Adrenal gland (tissue), 5 donors: Measurements from ENCODE around the gene FAM83B.

ENCODE experiments used
- POLR2A ChIP-seq, 2 donors: fragments of 450-650 bp; IDR thresholded peaks; one replicate each; pipeline ENCODE4 v1.6.1; 2017; ENCODE audit warnings: antibody characterized with exemption in 2 of 2, mild to moderate bottlenecking in 2 of 2, moderate library complexity in 1 of 2
- TF ChIP-seq, protein P1 (sequence below), 6 experiments: fragments of 450-650 bp in 4 of 6; fragments of 200-600 bp in 2 of 6; sonication (generic) in 1 of 6; IDR thresholded peaks; 1 replicate in 5 of 6; 2 replicates in 1 of 6; pipeline versions ENCODE4 v1.5.1 to v1.8.0; 2016 to 2021; ENCODE audit warnings: antibody characterized with exemption in 6 of 6, mild to moderate bottlenecking in 2 of 6, moderate library complexity in 1 of 6
- donor health status: DM: no; HTN: no; CAD: no.

DNA sequence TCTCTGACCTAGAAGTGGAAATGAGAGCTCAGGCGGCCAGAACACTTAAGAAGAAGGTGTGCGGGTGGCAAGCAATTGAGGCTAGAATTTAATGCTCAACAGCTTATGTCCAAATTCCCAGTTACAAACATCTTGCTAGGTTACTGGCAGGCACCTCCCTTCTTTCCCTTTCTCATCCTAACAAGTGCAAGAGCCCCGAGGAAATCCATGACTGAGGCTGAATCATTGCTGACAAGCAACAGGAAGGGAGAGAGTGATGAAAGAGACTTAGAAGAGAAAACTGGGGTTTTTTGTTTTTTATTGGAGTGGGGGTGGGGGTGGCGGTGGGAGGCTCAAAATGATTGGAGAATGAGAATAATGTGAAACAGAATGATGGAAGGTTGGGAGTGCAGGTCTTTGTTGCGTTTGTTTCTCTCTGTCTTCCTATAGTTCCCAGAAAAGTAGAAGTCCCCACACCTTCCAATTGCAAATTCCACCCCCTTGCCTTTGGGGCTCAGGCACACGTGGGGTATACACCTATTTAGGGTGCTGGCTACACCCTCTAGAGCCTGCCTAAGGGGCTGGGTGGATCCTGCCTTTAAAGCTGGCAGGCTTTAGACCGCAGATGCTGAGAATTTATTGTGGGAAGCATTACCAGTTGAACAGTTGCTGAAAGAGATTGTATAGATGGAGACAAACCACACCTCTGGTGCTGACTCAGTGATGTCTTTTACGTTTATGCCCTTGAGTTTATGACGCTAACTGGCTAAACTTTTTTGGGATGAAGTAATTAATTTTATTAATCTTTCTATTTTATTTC lies 1.4 kb downstream of the FAM83B start:
- TF ChIP-seq, protein P1, sequence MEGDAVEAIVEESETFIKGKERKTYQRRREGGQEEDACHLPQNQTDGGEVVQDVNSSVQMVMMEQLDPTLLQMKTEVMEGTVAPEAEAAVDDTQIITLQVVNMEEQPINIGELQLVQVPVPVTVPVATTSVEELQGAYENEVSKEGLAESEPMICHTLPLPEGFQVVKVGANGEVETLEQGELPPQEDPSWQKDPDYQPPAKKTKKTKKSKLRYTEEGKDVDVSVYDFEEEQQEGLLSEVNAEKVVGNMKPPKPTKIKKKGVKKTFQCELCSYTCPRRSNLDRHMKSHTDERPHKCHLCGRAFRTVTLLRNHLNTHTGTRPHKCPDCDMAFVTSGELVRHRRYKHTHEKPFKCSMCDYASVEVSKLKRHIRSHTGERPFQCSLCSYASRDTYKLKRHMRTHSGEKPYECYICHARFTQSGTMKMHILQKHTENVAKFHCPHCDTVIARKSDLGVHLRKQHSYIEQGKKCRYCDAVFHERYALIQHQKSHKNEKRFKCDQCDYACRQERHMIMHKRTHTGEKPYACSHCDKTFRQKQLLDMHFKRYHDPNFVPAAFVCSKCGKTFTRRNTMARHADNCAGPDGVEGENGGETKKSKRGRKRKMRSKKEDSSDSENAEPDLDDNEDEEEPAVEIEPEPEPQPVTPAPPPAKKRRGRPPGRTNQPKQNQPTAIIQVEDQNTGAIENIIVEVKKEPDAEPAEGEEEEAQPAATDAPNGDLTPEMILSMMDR (IDR thresholded peaks at IDR 0.05) = no peak
- TF ChIP-seq POLR2A (IDR thresholded peaks at IDR 0.05) = no peak
